K562 (cell line): ENCODE results near the gene ADD1. TPM values are rescaled to one million over a fixed set of nuclear protein-coding genes. Genes with fewer than 3 reads are reported as not detected.

Experiments
- ATAC-seq: fragments of 200-7000 bp; cut with Tn5 transposase; 3 replicates; pipeline ENCODE4 v1.9.1; 2020; ENCODE audit warnings: moderate library complexity
- BruUV-seq: library from RNA; stranded (reverse); fragments of 400-500 nt; replicated peaks from 2 replicates; lab custom pipeline; 2021; lab: Mats Ljungman, UMichigan
- CTCF ChIA-PET: fragments of 300-600 bp; formaldehyde crosslinking; extraction: SDS; loops from one replicate; lab custom pipeline; 2021; ENCODE audit warnings: low intra/inter-chr PET ratio; lab: Yijun Ruan, JAX
- POLR2A ChIA-PET: fragments of 300-600, 350-650 bp; sonication (Branson Sonifier 250); formaldehyde crosslinking; extraction: SDS; loops from one replicate; lab custom pipeline; 2021; ENCODE audit warnings: antibody characterized with exemption, inconsistent platforms; lab: Yijun Ruan, JAX
- DNase-seq, 4 experiments: peaks; one replicate each; pipeline versions ENCODE4 v3.0.0 to v3.0.0-alpha.2; 2011 to 2018; ENCODE audit warnings: low spot score in 3 of 4, mixed read lengths in 3 of 4; ENCODE audit errors: extremely low read depth in 1 of 4
- FAIRE-seq: peaks from 2 replicates; lab custom pipeline; 2011; peaks lifted over from hg19 to GRCh38; lab: Jason Lieb, UNC
- H2AFZ ChIP-seq: 2 replicates; pipeline ENCODE4 v1.6.0; 2011; ENCODE audit warnings: low read depth, low read length, control low read depth, inconsistent platforms
- H3K27ac ChIP-seq: fragments of 200-600 bp; 3 replicates; pipeline ENCODE4 v1.8.0; 2011; ENCODE audit warnings: low read depth, mild to moderate bottlenecking, control low read depth, inconsistent platforms, low read length, moderate library complexity, mixed read lengths; ENCODE audit errors: extremely low read depth
- H3K27me3 ChIP-seq, 2 experiments: fragments of 300-600 bp in 1 of 2; 2 replicates in 1 of 2; 3 replicates in 1 of 2; pipeline versions ENCODE4 v1.6.0 to v1.8.0; 2011; ENCODE audit warnings: inconsistent platforms in 2 of 2, low read length in 2 of 2, mild to moderate bottlenecking in 1 of 2, mixed read lengths in 1 of 2, moderate library complexity in 1 of 2; ENCODE audit not compliant: control insufficient read depth in 2 of 2, insufficient read depth in 2 of 2
- H3K36me3 ChIP-seq: fragments of 300-600 bp; 3 replicates; pipeline ENCODE4 v1.8.0; 2011; ENCODE audit warnings: mild to moderate bottlenecking, low read length, inconsistent platforms; ENCODE audit not compliant: control insufficient read depth, insufficient read depth
- H3K4me1 ChIP-seq, 2 experiments: fragments of 200-600 bp in 1 of 2; replicated peaks in 1 of 2; 2 replicates in 1 of 2; 3 replicates in 1 of 2; pipeline versions ENCODE4 v1.5.1 to v1.8.0; 2011; ENCODE audit warnings: inconsistent platforms in 2 of 2, low read length in 2 of 2, mild to moderate bottlenecking in 1 of 2, mixed read lengths in 1 of 2, moderate library complexity in 1 of 2; ENCODE audit not compliant: control insufficient read depth in 2 of 2, insufficient read depth in 2 of 2
- H3K4me2 ChIP-seq: 2 replicates; pipeline ENCODE4 v1.6.1; 2011; ENCODE audit warnings: low read length, control low read depth, inconsistent platforms, mixed read lengths; ENCODE audit not compliant: insufficient read depth
- H3K4me3 ChIP-seq: fragments of 200-600 bp; sonication (generic), shearing (Covaris generic); 2 replicates; pipeline ENCODE4 v1.5.1; 2016; ENCODE audit warnings: control low read depth, inconsistent platforms
- H3K79me2 ChIP-seq: fragments of 200-600 bp; 3 replicates; pipeline ENCODE4 v1.8.0; 2011; ENCODE audit warnings: low read length, inconsistent platforms; ENCODE audit not compliant: control insufficient read depth, insufficient read depth
- H3K9ac ChIP-seq, 2 experiments: 2 replicates each; pipeline versions ENCODE4 v1.6.0 to v1.6.1; 2011; ENCODE audit warnings: low read depth in 2 of 2, low read length in 2 of 2, control low read depth in 1 of 2, inconsistent platforms in 1 of 2, mild to moderate bottlenecking in 1 of 2, mixed read lengths in 1 of 2; ENCODE audit not compliant: insufficient read depth in 1 of 2
- H3K9me1 ChIP-seq: one replicate; pipeline ENCODE4 v1.6.0; 2011; ENCODE audit warnings: inconsistent platforms, mild to moderate bottlenecking, low read length, moderate library complexity; ENCODE audit not compliant: control insufficient read depth, insufficient read depth
- H3K9me3 ChIP-seq: replicated peaks from 2 replicates; pipeline ENCODE4 v1.5.1; 2011; ENCODE audit warnings: low read depth, low read length, inconsistent platforms; ENCODE audit not compliant: control insufficient read depth, insufficient read depth
- H4K20me1 ChIP-seq: replicated peaks from 2 replicates; pipeline ENCODE4 v1.6.1; 2011; ENCODE audit warnings: low read length, inconsistent platforms, mixed read lengths; ENCODE audit not compliant: control insufficient read depth, insufficient read depth
- DNMT1 ChIP-seq: fragments of 450-650 bp; IDR thresholded peaks from 2 replicates; pipeline ENCODE4 v1.6.1; 2016; ENCODE audit warnings: antibody characterized with exemption, mild to moderate bottlenecking
- HMG20A ChIP-seq: fragments of 450-650 bp; formaldehyde crosslinking; conservative IDR thresholded peaks from 2 replicates; pipeline ENCODE4 v1.4.0; 2020; ENCODE audit warnings: mild to moderate bottlenecking, mixed read lengths
- POLR2G ChIP-seq: fragments of 200-400 bp; formaldehyde crosslinking; IDR thresholded peaks from 2 replicates; pipeline ENCODE4 v1.6.1; 2017; ENCODE audit warnings: low read depth, mild to moderate bottlenecking, antibody characterized with exemption, low read length, moderate library complexity
- RBFOX2 ChIP-seq: fragments of 200-400 bp; formaldehyde crosslinking; IDR thresholded peaks from 2 replicates; pipeline ENCODE4 v1.6.1; 2017; ENCODE audit warnings: low read depth, mild to moderate bottlenecking, low read length, moderate library complexity
- SRF ChIP-seq, 2 experiments: fragments of 250-450, 450-650 bp in 1 of 2; sonication (Bioruptor Pico) in 1 of 2; sonication (generic) in 1 of 2; formaldehyde crosslinking; IDR thresholded peaks; 2 replicates each; pipeline versions ENCODE4 v1.5.0 to v1.5.1; 2020 to 2022; ENCODE audit warnings: mild to moderate bottlenecking in 1 of 2, missing genetic modification reagents in 1 of 2
- ZBTB34 ChIP-seq: fragments of 250-450 bp; sonication (Bioruptor Pico); IDR thresholded peaks from 2 replicates; pipeline ENCODE4 v1.8.0; 2021; ENCODE audit warnings: mild to moderate bottlenecking, moderate library complexity
- ZEB2 ChIP-seq: fragments of 450-650 bp; IDR thresholded peaks from 2 replicates; pipeline ENCODE4 v1.6.1; 2016
- ZNF175 ChIP-seq: fragments of 200-800 bp; sonication (Bioruptor generic); IDR thresholded peaks from 2 replicates; pipeline ENCODE4 v1.6.1; 2016; ENCODE audit warnings: low read depth, mild to moderate bottlenecking, missing genetic modification characterization, missing compliant biosample characterization
- ZNF561 ChIP-seq: fragments of 450-650 bp; formaldehyde crosslinking; conservative IDR thresholded peaks from 2 replicates; pipeline ENCODE4 v1.4.0; 2020; ENCODE audit warnings: mild to moderate bottlenecking, moderate library complexity
- WGBS: fragments of 100-300 bp; shearing (Covaris generic); methylation state at CpG from one replicate; pipeline ENCODE4 v1.1.6; 2016; ENCODE audit warnings: low coverage, mixed read lengths; ENCODE audit not compliant: insufficient coverage; ENCODE audit errors: missing lambda C conversion rate; 5-methylcytosine and 5-hydroxymethylcytosine counted together
- in situ Hi-C: fragments of 300-500 bp; cut with MboI; formaldehyde crosslinking; loops from 4 replicates; pipeline ENCODE4 v1.15.0; 2018; ENCODE audit warnings: inconsistent platforms, mixed read lengths
- intact Hi-C: fragments of 100-400 bp; cut with micrococcal nuclease; formaldehyde crosslinking; loops from 2 replicates; pipeline ENCODE4 v1.14.2; 2022
- polyA plus RNA-seq, 8 experiments: library from polyadenylated mRNA; depleted of rRNA in 4 of 8; stranded (reverse) in 5 of 8; unstranded in 3 of 8; fragments of >200 nt; fragmentation: Nextera tagmentation in 2 of 8; fragmentation: Illumina TruSeq in 1 of 8; extraction: Ambion mirVana in 2 of 8; extraction: Trizol in 1 of 8; gene quantifications; 2 replicates each; pipeline versions ENCODE4 v1.2.1 to v1.2.3, GENCODE V29; 2011 to 2014; ENCODE audit warnings: inconsistent platforms in 1 of 8, missing spikeins in 1 of 8
- total RNA-seq, 7 experiments: library from RNA; depleted of rRNA in 6 of 7; stranded (reverse); fragments of >200 nt in 6 of 7; fragmentation: Illumina TruSeq in 2 of 7; extraction: Trizol in 2 of 7; gene quantifications; 2 replicates each; pipeline versions ENCODE4 v1.2.1 to v1.2.3, GENCODE V29; 2011 to 2021; ENCODE audit warnings: low replicate concordance in 1 of 7
- TF ChIP-seq, protein P1 (sequence below): sonication (generic); formaldehyde crosslinking; IDR thresholded peaks from 2 replicates; pipeline ENCODE4 v1.8.0; 2023; ENCODE audit warnings: missing genetic modification reagents, mild to moderate bottlenecking, borderline replicate concordance
- TF ChIP-seq, protein P2 (sequence below): fragments of 250-450 bp; sonication (Bioruptor Pico); IDR thresholded peaks from 2 replicates; pipeline ENCODE4 v1.4.0; 2020; ENCODE audit warnings: borderline replicate concordance

The ADD1 gene
- total and polyA plus RNA-seq, 9 of the 15 experiments (the other 6 are each of a cell fraction or from before 2014, with no cell fraction given) = 17.5 to 153 (median 74.0) TPM

GRCh38 chr4:2939383-2940243 lies 96.0 kb downstream of the ADD1 start:
- Histone ChIP-seq H3K36me3 (peaks cover 79% of the 10 kb centered on the region), H3K79me2 (peaks cover 16% of the 10 kb centered on the region; the same call in 2 of the 3 replicates), H2AFZ (no peak overlapping the region), H3K9ac (peak overlapping the region in 1 of 2 experiments; percentile 37; a peak in 1 of 4 replicates), H3K4me2 (no peak overlapping the region), H3K9me1 (no peaks in the 10 kb centered on the region), H3K4me1 (peaks cover 17 to 39% of the 10 kb centered on the region in 2 experiments; a peak in 4 of 5 replicates), H3K27me3 (no peaks in the 10 kb centered on the region), H4K20me1 (peaks cover 17% of the 10 kb centered on the region; the same call in 1 of the 2 replicates), H3K27ac (no peak overlapping the region), H3K9me3 (no peaks in the 10 kb centered on the region), H3K4me3 (no peak overlapping the region)
- WGBS = 92% methylated on average over 26 of the region's 30 CpGs
- no TSS peak for BruUV-seq
- in situ Hi-C loops (no loop called here), intact Hi-C loops (no loop called here)
- DNase-seq (no peak), ATAC-seq (no peak), FAIRE-seq (no peak)
- CTCF ChIA-PET = no interaction called here
- POLR2A ChIA-PET = interaction anchor here (0.6 kb wide), 1 partner anchor 10 kb away, joined by 3 read pairs; no protein-coding TSS in a partner anchor
- TF ChIP-seq ZEB2 (no peak), RBFOX2 (peak; percentile 52; the same call in 1 of the 2 replicates), DNMT1 (no peak), HMG20A (no peak), SRF (CRISPR knock-in tag; IDR thresholded peaks at IDR 0.05) (no peak), POLR2G (peak; percentile 59), ZNF175 (CRISPR knock-in tag) (no peak), ZNF561 (CRISPR knock-in tag) (no peak), ZBTB34 (no peak)
- TF ChIP-seq, protein P1, sequence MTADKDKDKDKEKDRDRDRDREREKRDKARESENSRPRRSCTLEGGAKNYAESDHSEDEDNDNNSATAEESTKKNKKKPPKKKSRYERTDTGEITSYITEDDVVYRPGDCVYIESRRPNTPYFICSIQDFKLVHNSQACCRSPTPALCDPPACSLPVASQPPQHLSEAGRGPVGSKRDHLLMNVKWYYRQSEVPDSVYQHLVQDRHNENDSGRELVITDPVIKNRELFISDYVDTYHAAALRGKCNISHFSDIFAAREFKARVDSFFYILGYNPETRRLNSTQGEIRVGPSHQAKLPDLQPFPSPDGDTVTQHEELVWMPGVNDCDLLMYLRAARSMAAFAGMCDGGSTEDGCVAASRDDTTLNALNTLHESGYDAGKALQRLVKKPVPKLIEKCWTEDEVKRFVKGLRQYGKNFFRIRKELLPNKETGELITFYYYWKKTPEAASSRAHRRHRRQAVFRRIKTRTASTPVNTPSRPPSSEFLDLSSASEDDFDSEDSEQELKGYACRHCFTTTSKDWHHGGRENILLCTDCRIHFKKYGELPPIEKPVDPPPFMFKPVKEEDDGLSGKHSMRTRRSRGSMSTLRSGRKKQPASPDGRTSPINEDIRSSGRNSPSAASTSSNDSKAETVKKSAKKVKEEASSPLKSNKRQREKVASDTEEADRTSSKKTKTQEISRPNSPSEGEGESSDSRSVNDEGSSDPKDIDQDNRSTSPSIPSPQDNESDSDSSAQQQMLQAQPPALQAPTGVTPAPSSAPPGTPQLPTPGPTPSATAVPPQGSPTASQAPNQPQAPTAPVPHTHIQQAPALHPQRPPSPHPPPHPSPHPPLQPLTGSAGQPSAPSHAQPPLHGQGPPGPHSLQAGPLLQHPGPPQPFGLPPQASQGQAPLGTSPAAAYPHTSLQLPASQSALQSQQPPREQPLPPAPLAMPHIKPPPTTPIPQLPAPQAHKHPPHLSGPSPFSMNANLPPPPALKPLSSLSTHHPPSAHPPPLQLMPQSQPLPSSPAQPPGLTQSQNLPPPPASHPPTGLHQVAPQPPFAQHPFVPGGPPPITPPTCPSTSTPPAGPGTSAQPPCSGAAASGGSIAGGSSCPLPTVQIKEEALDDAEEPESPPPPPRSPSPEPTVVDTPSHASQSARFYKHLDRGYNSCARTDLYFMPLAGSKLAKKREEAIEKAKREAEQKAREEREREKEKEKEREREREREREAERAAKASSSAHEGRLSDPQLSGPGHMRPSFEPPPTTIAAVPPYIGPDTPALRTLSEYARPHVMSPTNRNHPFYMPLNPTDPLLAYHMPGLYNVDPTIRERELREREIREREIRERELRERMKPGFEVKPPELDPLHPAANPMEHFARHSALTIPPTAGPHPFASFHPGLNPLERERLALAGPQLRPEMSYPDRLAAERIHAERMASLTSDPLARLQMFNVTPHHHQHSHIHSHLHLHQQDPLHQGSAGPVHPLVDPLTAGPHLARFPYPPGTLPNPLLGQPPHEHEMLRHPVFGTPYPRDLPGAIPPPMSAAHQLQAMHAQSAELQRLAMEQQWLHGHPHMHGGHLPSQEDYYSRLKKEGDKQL (CRISPR knock-in tag) = no peak
- TF ChIP-seq, protein P2, sequence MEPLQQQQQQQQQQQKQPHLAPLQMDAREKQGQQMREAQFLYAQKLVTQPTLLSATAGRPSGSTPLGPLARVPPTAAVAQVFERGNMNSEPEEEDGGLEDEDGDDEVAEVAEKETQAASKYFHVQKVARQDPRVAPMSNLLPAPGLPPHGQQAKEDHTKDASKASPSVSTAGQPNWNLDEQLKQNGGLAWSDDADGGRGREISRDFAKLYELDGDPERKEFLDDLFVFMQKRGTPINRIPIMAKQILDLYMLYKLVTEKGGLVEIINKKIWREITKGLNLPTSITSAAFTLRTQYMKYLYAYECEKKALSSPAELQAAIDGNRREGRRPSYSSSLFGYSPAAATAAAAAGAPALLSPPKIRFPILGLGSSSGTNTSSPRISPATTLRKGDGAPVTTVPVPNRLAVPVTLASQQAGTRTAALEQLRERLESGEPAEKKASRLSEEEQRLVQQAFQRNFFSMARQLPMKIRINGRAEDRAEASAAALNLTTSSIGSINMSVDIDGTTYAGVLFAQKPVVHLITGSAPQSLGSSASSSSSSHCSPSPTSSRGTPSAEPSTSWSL (CRISPR knock-in tag) = no peak
